NCI-H69 (cell line): ENCODE measurements around the gene LRRC23.
A peak's percentile ranks its signal among the peaks of the same experiment; 100 is the strongest.
"Not testable (repeated sequence)": the region's sequence is repeated elsewhere in the genome, so short reads cannot be mapped to it uniquely, and the experiment has no call there.

Experiments
- DNase-seq: peaks from one replicate; lab custom pipeline; 2025; lab: John Stamatoyannopoulos, UW

The LRRC23 gene

DNA sequence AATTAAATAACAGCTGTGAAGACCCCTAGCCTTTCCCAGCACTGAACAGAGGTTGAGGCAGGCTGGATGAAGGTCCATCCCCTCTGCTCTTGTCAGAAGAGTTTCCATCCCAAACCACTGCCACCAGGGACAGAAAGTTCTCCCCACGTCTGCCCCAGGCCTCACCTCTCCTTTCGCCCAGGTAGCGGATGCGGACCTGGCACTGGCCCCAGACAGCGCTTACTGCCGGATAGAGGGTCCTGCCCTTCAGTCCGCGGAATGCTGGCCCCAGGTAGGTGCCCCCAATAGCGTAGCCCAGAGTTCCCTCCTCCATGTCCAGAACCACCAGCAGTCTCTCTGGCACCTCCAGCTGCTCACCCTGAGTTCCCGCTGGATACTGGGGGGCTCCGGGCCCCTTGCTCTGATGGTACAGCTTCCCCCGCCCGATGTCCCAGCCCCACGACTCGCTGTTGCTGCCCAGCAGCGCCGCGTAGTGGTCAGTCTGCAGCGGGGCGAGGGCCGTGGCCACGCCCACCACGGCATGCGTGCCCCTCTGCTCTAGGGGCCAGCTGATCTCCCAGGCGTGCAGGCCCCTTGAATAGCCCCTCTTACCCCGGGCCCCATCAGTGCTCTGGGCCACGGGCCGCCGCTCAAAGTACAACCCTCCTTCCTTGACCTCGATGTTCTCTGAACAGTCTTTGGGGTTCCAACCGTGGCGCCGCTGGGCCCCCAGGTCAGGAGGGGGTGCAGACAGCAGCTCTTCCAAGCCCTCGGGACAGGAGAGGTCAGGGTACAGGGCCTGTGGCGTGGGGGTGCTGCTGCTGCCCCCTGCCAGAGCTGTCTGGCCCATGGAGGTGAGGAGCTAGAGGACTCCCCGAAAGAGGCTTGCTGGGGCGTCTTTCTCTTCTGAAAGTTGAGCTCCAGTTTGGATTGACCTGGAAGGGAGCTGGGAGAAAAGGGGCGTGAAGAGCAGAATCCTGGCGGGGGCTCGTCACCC is 32.3 kb upstream of the LRRC23 start:
- DNase-seq: peak; percentile 85

DNA sequence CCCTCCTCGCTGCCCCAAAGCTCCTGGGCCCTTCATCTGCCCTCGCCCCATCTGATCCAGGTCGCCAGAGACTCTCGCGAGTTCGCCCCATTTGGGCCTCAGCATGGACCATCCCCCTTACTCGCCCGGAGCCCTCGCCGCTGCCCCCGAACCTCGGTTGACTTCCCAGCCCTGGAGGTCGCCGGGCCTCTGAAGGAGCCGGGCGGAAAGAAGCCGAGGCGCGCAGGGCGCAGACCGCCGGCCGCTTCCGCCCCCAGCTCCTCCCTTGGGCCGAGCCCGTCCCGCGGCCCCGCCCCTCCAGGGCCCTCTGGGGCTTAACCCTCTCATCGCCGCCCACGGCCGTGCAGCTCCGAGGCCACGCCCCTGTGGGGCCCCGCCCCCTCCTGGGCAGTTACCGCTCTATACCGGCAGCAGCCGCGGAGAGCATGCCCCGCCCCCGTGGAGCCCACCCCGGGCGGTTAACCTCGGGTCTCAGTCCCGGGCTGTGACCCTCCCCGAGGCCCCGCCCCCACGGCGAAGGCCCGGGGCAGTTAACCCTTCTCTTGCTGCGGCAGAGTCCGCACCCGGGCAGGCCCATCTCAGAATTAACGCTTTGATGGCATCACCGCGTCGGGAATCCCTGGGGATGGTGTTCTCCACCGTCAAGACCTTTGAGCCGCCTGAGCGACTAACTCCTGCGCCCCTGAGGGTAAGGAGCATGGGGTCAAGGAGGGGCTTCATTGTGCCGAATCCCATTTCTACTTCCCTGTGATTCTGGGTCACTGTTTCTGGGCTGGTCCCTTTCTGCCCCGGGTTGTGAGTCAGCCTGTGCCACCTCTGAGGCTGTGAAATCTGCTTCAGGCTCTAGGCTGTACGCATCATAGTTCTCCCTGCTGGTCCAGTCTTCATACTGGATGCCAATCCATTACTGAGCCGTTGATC is 31.3 kb upstream of the LRRC23 start, which contains the start of gene SPSB2:
TSS of gene SPSB2 (minus strand) at position 210 of the 921 bp plus-strand sequence. CDS start 402 bp downstream, outside the sequence.
- peak; percentile 98 for DNase-seq

DNA sequence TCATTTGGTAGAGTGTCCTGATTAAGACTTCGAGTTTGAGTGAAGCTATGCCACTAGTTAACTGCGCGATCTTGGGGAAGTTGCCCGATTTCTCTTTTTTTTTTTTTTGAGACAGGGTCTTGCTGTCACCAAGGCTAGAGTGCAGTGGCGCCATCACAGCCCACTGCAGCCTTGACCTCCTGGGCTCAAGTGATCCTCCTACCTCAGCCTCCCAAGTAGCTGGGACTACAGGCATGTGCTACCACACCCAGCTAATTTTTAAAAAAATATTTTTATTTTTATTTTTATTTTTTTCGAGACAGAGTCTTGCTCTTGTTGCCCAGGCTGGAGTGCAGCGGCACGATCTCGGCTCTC is 30.6 kb upstream of the LRRC23 start:
- not testable (repeated sequence) for DNase-seq

DNA sequence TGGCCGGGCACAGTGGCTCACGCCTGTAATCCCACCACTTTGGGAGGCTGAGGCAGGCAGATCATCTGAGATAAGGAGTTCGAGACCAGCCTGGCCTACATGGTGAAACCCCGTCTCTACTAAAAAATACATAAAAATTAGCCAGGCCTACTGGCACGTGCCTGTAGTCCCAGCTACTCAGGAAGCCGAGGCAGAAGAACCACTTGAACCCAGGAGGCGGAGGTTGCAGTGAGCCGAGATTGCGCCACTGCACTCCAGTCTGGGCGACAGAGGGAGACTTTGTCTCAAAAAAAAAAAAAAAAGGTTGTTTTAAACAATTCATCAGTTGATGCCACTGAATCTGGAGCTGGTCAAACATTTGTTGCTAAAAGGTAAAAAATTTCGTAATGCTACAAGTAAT is 24.8 kb upstream of the LRRC23 start:
- not testable (repeated sequence) for DNase-seq

DNA sequence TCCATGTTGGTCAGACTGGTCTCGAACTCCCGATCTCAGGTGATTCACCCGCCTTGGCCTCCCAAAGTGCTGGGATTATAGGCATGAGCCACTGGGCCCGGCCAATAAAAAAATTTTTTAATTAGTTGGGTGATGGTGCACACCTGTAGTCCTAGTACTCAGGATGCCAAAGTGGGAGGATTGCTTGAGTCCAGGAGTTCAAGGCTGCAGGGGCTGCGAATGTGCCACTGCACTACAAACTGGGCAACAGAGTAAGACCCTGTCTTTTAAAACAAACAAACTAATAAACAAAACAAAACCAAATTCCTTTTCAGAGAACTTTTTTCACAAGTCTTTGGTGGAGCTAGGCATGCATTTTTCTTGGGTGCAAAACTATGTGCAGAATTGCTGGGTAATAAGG is 21.4 kb upstream of the LRRC23 start:
- no peak for DNase-seq

DNA sequence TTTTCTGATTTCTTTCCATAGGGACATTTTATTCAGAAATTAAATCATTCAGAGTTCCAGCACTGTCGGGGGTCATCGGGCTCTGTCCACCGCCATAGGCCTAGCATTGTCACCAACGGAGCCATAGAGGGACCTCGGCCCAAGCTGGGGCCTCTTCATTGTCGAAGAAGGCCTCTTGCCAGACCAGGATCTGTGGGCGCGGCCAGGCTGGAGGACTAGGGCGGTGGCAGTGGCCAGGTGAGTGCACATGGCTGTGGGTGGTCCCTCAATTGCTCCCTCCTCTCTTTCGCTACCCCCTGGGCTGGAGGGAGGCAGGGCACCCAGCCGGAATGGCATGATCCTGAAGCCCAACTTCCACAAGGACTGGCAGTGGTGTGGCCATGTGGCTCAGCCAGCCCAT is 20.9 kb upstream of the LRRC23 start:
- DNase-seq: no peak

DNA sequence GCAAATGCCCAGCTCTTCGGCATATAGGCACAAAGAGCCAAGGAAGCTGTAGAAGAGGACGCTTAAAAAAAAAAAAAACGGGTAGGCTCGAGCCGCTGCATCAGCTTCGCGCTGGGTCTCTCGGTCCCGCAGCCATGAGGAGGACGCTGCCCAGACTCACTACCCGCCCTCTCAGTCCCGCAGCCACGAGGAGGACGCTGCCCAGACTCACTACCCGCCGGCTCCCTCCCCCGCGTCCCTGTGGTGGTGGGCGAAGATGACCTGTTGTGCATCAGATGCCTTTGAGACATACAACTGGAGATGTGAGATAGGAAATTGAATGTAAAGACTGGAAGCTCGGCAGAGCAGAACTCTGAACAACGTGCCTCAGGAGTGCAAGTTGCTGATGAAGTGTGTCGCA is 20.1 kb upstream of the LRRC23 start:
- DNase-seq: no peak

DNA sequence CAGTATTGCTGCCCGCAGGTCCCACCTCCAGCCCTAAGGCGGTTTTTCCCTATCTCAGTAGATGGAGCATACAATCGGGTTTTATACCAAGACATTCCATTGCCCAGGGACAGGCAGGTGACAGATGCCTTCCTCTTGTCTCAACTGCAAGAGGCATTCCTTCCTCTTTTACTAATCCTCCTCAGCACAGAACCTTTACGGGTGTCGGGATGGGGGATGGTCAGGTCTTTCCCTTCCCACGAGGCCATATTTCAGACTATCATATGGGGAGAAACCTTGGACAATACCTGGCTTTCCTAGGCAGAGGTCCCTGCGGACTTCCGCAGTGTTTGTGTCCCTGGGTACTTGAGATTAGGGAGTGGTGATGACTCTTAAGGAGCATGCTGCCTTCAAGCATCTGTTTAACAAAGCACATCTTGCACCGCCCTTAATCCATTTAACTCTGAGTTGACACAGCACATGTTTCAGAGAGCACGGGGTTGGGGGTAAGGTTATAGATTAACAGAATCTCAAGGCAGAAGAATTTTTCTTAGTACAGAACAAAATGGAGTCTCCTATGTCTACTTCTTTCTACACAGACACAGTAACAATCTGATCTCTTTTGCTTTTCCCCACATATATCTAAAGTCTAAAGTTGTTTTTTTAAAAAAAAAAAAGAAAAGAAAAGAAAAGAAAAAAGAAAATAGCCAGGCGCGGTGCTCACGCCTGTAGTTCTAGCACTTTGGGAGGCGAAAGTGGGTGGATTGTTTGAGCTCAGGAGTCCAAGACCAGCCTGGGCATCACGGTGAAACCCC is 18.2 kb upstream of the LRRC23 start:
- DNase-seq: not testable (repeated sequence)

DNA sequence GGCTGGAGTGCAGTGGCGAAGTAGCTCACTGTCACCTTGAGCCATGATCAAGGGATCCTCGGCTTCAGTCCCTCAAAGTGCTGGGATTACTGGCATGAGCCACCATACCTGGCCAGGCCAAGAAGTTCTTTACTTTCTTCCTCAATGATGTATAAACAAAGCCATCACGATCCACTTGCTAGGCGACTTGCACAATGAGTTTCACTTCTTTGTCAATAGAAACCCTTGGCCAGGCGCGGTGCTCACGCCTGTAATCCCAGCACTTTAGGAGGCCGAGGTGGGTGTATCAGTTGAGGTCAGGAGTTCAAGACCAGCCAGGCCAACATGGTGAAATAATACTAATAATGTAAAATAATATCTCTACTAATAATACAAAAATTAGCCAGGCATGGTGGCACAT is 17.2 kb upstream of the LRRC23 start:
- DNase-seq: no peak

DNA sequence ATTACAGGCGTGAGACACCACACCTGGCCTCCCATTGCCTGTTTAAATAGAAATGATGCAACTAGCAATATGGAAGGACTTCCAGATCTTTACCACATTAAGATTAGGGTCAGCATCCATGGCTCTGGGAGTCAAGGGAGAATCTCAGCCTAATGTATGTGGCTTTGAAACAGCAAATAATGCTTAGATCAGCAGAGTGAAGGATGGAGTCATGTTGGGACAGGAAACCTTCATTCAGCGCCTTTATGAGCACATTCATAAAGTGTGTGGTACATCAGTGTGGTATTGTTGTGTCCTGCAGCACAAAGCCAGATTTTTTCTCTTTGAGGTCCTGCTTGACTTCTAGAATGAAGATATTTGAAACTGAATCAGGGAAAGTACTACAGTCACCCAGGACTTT is 16.3 kb upstream of the LRRC23 start:
- no peak for DNase-seq

DNA sequence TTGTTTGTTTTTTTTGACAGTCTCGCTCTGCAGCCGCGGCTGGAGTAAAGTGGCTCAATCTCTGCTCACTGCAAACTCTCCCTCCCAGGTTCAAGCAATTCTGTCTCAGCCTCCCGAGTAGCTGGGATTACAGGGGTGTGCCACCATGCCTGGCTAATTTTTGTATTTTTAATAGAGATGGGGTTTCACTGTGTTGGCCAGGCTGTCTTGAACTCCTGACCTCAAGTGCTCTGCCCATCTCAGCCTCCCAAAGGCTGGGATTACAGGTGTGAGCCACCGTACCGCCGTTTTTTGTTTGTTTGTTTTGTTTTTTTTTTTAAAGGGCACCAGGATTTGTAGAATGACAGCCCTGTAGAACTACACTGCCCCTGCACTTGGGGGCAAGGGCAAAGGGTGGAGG is 15.8 kb upstream of the LRRC23 start:
- DNase-seq: not testable (repeated sequence)

DNA sequence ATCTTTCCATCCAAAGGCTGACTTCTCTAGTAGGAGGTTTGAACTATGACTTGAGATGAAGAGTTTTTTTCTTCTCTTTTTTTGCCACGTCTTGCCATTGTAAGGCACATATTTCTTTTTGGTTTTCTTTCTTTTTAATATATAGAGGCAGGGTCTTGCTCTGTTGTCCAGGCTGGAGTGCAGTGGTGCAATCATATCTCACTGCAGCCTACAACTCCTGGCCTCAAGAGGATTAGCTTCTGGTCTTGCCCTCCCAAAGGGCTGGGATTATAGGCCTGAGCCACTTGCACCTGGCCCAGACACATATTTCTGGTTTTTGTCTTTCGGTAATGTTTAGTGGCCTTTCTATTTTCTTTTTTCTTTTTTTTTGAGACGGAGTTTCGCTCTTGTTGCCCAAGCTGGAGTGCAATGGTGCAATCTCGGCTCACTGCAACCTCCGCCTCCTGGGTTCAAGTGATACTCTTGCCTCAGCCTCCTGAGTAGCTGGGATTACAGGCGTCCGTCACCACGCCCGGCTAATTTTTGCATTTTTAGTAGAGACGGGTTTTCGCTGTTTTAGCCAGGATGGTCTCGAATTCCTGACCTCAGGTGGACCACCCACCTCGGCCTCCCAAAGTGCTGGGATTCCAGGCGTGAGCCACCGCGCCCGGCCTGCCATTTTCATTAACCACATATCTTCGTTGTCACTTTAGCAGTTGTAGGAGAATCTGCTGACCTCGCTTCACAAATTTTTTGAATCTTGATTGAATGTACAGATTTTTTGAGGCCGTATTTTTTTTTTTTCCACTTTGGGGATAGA is 14.6 kb upstream of the LRRC23 start:
- not testable (repeated sequence) for DNase-seq

DNA sequence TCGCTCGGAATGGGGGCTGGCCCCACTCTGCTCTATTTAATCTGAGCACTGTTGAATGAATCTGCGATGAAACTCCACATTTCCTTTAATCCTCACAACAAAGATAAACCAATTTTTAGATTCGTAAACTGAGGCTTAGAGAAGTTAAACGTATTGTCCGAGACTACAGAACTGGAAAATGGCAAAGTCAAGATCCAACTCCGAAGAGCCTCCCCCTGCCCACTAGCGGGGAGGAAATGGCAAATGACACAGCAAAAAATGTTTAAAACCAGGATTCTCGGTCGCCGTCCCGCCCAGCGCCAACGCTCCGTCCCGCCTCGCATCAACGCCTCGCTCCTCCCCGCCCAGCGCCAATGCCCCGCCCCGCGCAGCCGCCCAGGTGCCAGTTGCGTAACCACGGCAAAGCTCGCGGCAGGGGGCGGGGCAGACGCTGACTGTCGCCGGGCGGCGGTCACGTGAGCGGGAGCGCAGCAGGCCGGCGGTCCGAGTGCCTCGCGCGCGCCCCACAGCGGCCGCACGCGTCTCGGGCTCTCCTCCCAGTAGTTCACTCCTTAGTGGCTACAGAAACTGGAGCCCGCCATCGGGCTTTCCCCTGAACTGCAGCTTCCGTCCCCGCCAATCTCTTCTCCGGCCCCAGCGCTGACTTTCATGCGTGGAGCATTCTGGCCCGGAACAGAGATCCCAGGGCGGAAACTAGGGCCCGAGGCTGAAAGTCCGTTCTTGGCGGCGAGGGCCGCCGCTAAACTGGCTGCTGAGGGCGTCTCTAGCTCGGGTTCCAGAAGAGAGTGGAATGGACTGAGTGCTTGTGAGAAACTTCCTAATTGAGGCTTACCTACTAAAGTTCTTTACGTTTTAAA is 13.6 kb upstream of the LRRC23 start:
- peak; percentile 99 for DNase-seq

DNA sequence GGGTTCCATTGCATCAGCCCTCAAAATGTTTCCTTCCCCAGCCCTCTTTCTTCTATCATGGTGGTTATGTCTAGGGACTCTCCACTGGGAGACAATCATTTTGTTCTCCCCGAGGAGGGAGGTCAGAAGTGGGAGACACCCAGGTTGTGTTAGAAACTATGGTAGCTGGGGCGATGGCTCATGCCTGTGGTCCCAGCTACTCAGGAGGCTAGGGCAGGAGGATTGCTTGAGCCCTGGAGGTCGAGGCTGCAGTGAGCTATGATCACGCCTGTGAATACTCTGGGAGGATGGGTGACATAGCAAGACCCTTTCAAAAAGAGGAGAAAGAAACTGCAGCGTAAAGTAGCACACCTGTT is 13.0 kb upstream of the LRRC23 start:
- no peak for DNase-seq

DNA sequence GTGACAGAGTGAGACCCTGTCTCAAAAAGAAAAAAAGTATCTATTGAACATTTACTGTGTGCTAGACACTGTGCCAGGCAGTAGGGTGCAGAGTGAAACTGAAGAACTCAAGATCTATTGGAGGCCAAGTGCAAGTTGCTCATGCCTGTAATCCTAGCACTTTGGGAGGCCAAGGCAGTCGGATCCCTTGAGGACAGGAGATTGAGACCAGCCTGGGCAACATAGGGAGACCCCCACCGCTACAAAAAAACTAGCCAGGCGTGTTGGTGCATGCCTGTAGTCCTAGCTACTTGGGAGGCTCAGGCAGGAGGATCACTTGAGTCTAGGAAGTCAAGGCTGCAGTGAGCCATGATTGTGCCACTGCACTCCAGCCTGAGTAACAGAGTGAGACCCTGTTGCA is 11.9 kb upstream of the LRRC23 start:
- not testable (repeated sequence) for DNase-seq

DNA sequence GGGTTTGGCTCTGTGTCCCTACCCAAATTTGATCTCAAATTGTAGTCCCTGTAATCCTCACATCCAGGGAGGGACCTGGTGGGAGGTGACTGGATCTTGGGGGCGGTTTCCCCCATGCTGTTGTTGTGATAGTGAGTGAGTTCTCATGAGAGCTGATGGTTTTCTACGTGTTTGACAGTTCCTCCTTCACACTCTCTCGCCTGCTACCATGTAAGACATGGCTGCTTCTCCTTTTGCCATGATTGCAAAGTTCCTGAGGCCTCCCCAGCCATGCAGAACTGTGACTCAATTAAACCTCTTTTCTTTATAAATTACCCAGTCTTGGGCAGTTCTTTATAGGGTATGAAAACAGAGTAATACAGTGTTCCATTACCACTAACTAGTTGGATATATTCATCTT is 10.3 kb upstream of the LRRC23 start:
- DNase-seq: no peak

DNA sequence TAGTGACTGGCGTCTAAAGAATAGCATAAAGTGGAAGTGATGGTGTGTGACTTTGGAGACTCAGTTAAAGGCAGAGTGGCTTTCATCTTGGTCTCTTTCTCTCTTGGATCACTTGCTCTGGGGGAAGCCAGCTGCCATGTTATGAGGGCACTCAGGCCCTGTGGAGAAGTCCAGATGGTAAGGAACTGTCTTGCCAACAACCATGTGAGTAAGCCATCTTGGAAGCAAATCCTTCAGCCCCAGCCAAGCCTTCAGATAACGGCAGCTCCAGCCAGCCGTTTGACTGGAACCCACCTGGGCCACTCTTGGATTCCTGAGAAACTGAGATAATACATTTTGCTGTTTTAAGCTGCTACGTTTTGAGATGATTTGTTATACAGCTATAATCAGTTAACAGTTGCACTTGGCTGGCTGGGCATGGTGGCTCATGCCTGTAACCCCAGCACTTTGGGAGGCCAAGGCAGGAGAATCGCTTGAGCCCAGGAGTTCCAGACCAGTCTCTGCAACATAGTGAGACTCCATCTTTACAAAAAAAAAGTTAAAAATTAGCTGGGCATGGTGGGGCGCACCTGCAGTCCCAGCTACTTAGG is 7.7 kb upstream of the LRRC23 start:
- no peak for DNase-seq

DNA sequence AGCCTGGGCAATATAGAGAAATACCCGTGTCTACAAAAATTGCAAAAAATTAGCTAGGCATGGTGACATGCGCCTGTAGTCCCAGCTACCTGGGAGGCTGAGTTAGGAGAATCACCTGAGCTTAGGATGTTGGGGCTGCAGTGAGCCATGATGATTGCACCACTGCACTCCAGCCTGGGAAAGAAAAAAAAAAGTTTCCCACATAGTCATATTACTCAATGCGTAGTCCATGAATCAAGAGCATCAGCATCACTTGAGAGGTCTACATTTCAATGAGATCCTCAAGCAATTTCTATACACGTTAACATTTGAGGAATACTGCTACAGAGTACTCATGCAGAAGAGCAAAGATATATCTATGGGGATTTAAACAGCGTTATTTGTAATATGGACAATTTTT is 5.2 kb upstream of the LRRC23 start:
- no peak for DNase-seq

DNA sequence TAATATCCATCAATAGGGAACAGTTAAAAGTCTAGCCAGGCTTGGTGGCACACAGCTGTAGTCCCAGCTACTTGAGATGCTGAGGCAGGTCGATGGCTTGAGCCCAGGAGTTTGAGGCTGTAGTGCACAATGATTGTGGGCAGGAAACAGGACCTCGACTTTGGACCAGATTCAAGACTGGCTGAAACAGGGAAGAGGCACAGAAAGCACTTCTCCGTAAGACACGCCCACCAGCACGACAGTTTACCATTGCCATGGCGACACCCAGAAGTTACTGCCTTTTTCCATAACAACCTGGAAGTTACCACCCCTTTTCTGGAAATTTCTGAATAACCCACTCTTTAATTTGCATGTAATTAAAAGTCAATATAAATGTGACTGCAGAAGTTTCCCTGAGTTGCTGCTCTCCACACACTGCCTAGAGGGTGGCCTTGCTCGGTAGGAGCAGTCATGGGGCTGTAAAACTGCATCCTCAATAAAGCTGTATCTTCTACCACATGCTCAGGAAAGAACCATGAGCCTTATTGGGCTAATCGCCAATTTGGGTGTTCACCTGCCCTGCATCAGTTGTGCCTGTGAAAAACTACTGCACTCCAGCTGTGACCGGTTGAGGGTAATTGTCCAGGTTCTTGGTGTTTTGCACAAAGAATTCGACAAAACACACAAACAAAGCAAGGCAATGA is 4.6 kb upstream of the LRRC23 start:
- DNase-seq: peak; percentile 97
